ENCODE data around the gene AKAP10. TPM values are rescaled to one million over a fixed set of nuclear protein-coding genes. Genes with fewer than 3 reads are reported as not detected.
"Not testable (repeated sequence)": the region's sequence is repeated elsewhere in the genome, so short reads cannot be mapped to it uniquely, and the experiment has no call there.

The AKAP10 gene
- 67.1 and 68.8 TPM in 2 replicates for total RNA-seq (2014; rRNA removed; shearing (Covaris generic))

- DNase-seq, result peak; percentile 100
- Histone ChIP-seq H3K36me3 (peaks cover 19% of the 10 kb centered on the region), H3K27ac (peak within 1 kb of the TSS; percentile 90), H3K4me1 (peaks cover 16% of the 10 kb centered on the region), H3K27me3 (no peaks in the 10 kb centered on the region), H3K9me3 (replicated peaks) (no peaks in the 10 kb centered on the region), H3K4me3 (peak within 1 kb of the TSS; percentile 82)
These were observed at the start of gene AKAP10 for GRCh38 chr17:19977293-19978208. Gene AKAP10 (minus strand): TSS chr17:19977828. CDS start chr17:19977679, 149 bp downstream.

- Histone ChIP-seq H3K36me3 (no peaks in the 10 kb centered on the region), H3K4me1 (no peaks in the 10 kb centered on the region), H3K4me3 (no peak overlapping the region), H3K27ac (no peak overlapping the region), H3K9me3 (replicated peaks) (no peaks in the 10 kb centered on the region), H3K27me3 (peaks cover 17% of the 10 kb centered on the region)
- DNase-seq, result no peak
These were observed 49.3 kb upstream of the AKAP10 start for GRCh38 chr17:20026960-20027359.

GRCh38 chr17:20022701-20023100 is 45.1 kb upstream of the AKAP10 start:
- Histone ChIP-seq H3K4me3 (no peak overlapping the region), H3K27me3 (peaks cover 10% of the 10 kb centered on the region; the same call in 1 of the 2 replicates), H3K4me1 (no peaks in the 10 kb centered on the region), H3K27ac (no peak overlapping the region), H3K36me3 (no peaks in the 10 kb centered on the region), H3K9me3 (replicated peaks) (no peaks in the 10 kb centered on the region)
- no peak for DNase-seq

- H3K4me1 ChIP-seq, result not testable (repeated sequence)
- peaks cover 13% of the 10 kb centered on the region; the same call in 1 of the 2 replicates for H3K27me3 ChIP-seq
These were observed 38.9 kb upstream of the AKAP10 start for GRCh38 chr17:20016475-20016992.

GRCh38 chr17:20012017-20012536 is 34.4 kb upstream of the AKAP10 start:
- no peak overlapping the region for H3K4me3 ChIP-seq
- 0 out of 2 replicates have a peak, but pooled peaks cover 4% of the 10 kb centered on the region for H3K9me3 ChIP-seq (replicated peaks)
- no peaks in the 10 kb centered on the region for H3K36me3 ChIP-seq
- H3K4me1 ChIP-seq, result peaks cover 5% of the 10 kb centered on the region; the same call in 1 of the 2 replicates
- no peak overlapping the region for H3K27ac ChIP-seq
- DNase-seq, result no peak
- H3K27me3 ChIP-seq, result peaks cover 34% of the 10 kb centered on the region

More at GRCh38 chr17:20016475-20016992, 38.9 kb upstream of the AKAP10 start:
- H3K9me3 ChIP-seq (replicated peaks); H3K27ac ChIP-seq; DNase-seq; H3K36me3 ChIP-seq; H3K4me3 ChIP-seq: not testable (repeated sequence)

- H3K4me1 ChIP-seq, result peaks cover 5% of the 10 kb centered on the region; the same call in 1 of the 2 replicates
- 0 out of 2 replicates have a peak, but pooled peaks cover 2% of the 10 kb centered on the region for H3K9me3 ChIP-seq (replicated peaks)
- H3K27me3 ChIP-seq, result peaks cover 45% of the 10 kb centered on the region
- no peak for DNase-seq
- no peak overlapping the region for H3K27ac ChIP-seq
- no peaks in the 10 kb centered on the region for H3K36me3 ChIP-seq
- H3K4me3 ChIP-seq, result no peak overlapping the region
These were observed 33.3 kb upstream of the AKAP10 start for GRCh38 chr17:20010936-20011335.

- peak overlapping the region; percentile 48 for H3K4me3 ChIP-seq
- peaks cover 5% of the 10 kb centered on the region; the same call in 1 of the 2 replicates for H3K4me1 ChIP-seq
- H3K9me3 ChIP-seq (replicated peaks), result 0 out of 2 replicates have a peak, but pooled peaks cover 2% of the 10 kb centered on the region
- peaks cover 52% of the 10 kb centered on the region for H3K27me3 ChIP-seq
- H3K27ac ChIP-seq, result no peak overlapping the region
- no peaks in the 10 kb centered on the region for H3K36me3 ChIP-seq
- peak; percentile 50 to 67 for DNase-seq
These were observed 32.7 kb upstream of the AKAP10 start for GRCh38 chr17:20010099-20010863.

GRCh38 chr17:20009302-20010098 is 31.9 kb upstream of the AKAP10 start, which contains the start of gene SPECC1:
Gene SPECC1 (plus strand): TSS chr17:20009359. CDS start chr17:20096652, 87,293 bp downstream.
- Histone ChIP-seq H3K36me3 (no peaks in the 10 kb centered on the region), H3K9me3 (replicated peaks) (0 out of 2 replicates have a peak, but pooled peaks cover 2% of the 10 kb centered on the region), H3K27ac (no peak within 1 kb of the TSS), H3K27me3 (peaks cover 58% of the 10 kb centered on the region), H3K4me1 (peaks cover 5% of the 10 kb centered on the region; the same call in 1 of the 2 replicates), H3K4me3 (peak within 1 kb of the TSS; percentile 48)
- DNase-seq, result peak; percentile 84 to 95

GRCh38 chr17:20009052-20009301 is 31.3 kb upstream of the AKAP10 start:
- Histone ChIP-seq H3K4me3 (peak overlapping the region; percentile 48), H3K27me3 (peaks cover 63% of the 10 kb centered on the region), H3K27ac (no peak overlapping the region), H3K4me1 (peaks cover 5% of the 10 kb centered on the region; the same call in 1 of the 2 replicates), H3K36me3 (no peaks in the 10 kb centered on the region), H3K9me3 (replicated peaks) (0 out of 2 replicates have a peak, but pooled peaks cover 2% of the 10 kb centered on the region)
- no peak for DNase-seq

- no peak for DNase-seq
- peaks cover 63% of the 10 kb centered on the region for H3K27me3 ChIP-seq
- H3K27ac ChIP-seq, result no peak overlapping the region
These were observed 30.8 kb upstream of the AKAP10 start for GRCh38 chr17:20008242-20009051.

GRCh38 chr17:19996502-19996901 is 18.9 kb upstream of the AKAP10 start:
- Histone ChIP-seq H3K9me3 (replicated peaks) (no peaks in the 10 kb centered on the region), H3K27me3 (no peaks in the 10 kb centered on the region), H3K4me1 (peaks cover 17% of the 10 kb centered on the region), H3K27ac (no peak overlapping the region), H3K4me3 (no peak overlapping the region), H3K36me3 (no peaks in the 10 kb centered on the region)
- peak; percentile 94 to 95 for DNase-seq

More at GRCh38 chr17:20008242-20009051, 30.8 kb upstream of the AKAP10 start:
- H3K4me1 ChIP-seq, result peaks cover 5% of the 10 kb centered on the region; the same call in 1 of the 2 replicates
- H3K4me3 ChIP-seq, result peak overlapping the region; percentile 48
- H3K9me3 ChIP-seq (replicated peaks), result no peaks in the 10 kb centered on the region
- no peaks in the 10 kb centered on the region for H3K36me3 ChIP-seq

GRCh38 chr17:19996086-19996485 is 18.5 kb upstream of the AKAP10 start:
- Histone ChIP-seq H3K27me3 (no peaks in the 10 kb centered on the region), H3K9me3 (replicated peaks) (no peaks in the 10 kb centered on the region), H3K4me3 (no peak overlapping the region), H3K36me3 (no peaks in the 10 kb centered on the region), H3K27ac (no peak overlapping the region), H3K4me1 (peaks cover 17% of the 10 kb centered on the region)
- peak in 1 of 2 experiments; percentile 57 for DNase-seq
